Gastroesophageal sphincter (tissue), 3 donors: ENCODE measurements around the gene TSPAN7.

Source experiments
- POLR2A ChIP-seq, 2 donors: fragments of 450-650 bp; IDR thresholded peaks; one replicate each; pipeline ENCODE4 v1.6.1; 2017; ENCODE audit warnings: antibody characterized with exemption in 2 of 2, mild to moderate bottlenecking in 2 of 2, moderate library complexity in 1 of 2
- TF ChIP-seq, protein P1 (sequence below), 4 experiments: fragments of 200-600 bp in 2 of 4; fragments of 450-650 bp in 2 of 4; sonication (generic) in 1 of 4; IDR thresholded peaks; one replicate each; pipeline ENCODE4 v1.5.1; 2017 to 2019; ENCODE audit warnings: antibody characterized with exemption in 4 of 4, mild to moderate bottlenecking in 2 of 4, moderate library complexity in 2 of 4

DNA sequence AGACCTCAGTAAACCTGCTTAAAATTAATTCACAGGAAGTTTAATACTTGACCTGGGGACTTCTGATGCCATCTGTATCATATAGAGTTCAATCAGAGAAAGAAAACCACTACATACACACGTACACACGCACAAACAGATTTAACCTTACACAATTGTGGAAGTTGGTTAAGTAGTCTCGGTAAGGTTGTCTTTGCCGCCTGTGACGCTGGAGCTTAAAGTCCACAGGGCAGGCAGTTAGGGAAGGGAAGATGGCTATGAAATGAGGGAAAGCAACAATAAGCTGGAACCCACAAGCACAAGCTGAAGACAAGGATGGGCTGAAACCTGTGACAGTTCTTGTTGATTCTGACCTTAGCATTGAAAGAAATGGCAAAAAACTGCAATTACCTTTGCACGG is 41.7 kb upstream of the TSPAN7 start:
- TF ChIP-seq, protein P1, sequence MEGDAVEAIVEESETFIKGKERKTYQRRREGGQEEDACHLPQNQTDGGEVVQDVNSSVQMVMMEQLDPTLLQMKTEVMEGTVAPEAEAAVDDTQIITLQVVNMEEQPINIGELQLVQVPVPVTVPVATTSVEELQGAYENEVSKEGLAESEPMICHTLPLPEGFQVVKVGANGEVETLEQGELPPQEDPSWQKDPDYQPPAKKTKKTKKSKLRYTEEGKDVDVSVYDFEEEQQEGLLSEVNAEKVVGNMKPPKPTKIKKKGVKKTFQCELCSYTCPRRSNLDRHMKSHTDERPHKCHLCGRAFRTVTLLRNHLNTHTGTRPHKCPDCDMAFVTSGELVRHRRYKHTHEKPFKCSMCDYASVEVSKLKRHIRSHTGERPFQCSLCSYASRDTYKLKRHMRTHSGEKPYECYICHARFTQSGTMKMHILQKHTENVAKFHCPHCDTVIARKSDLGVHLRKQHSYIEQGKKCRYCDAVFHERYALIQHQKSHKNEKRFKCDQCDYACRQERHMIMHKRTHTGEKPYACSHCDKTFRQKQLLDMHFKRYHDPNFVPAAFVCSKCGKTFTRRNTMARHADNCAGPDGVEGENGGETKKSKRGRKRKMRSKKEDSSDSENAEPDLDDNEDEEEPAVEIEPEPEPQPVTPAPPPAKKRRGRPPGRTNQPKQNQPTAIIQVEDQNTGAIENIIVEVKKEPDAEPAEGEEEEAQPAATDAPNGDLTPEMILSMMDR (IDR thresholded peaks at IDR 0.05) = no peak
- TF ChIP-seq POLR2A (IDR thresholded peaks at IDR 0.05) = no peak
